ENCODE data around the gene ILF2.
"Not testable (repeated sequence)": the region's sequence is repeated elsewhere in the genome, so short reads cannot be mapped to it uniquely, and the experiment has no call there.

ILF2 gene

GRCh38 chr1:153671628-153672353, 998 bp upstream of the ILF2 start:
- peak overlapping the region; percentile 56 for H3K4me3 ChIP-seq (ENCODE audit: low read length)
- not testable (repeated sequence) for H3K9me3 ChIP-seq (ENCODE audit: low read length); H3K27me3 ChIP-seq (ENCODE audit: insufficient read depth, low read length)
- H3K36me3 ChIP-seq (ENCODE audit: insufficient read depth, low read length) = peaks cover 32% of the 10 kb centered on the region
- peaks cover 14% of the 10 kb centered on the region for H3K4me1 ChIP-seq (ENCODE audit: insufficient read depth, low read length)
- peak overlapping the region; percentile 91 for H2AFZ ChIP-seq (ENCODE audit: low read depth, low read length)

GRCh38 chr1:153670257-153670858, 435 bp downstream of the ILF2 start:
- peak overlapping the region; percentile 91 for H3K4me3 ChIP-seq (ENCODE audit: low read length)
- H2AFZ ChIP-seq (ENCODE audit: low read depth, low read length) = no peak overlapping the region
- H3K4me1 ChIP-seq (ENCODE audit: insufficient read depth, low read length) = peaks cover 14% of the 10 kb centered on the region
- H3K27me3 ChIP-seq (ENCODE audit: insufficient read depth, low read length) = no peaks in the 10 kb centered on the region
- no peaks in the 10 kb centered on the region for H3K9me3 ChIP-seq (ENCODE audit: low read length)
- peaks cover 46% of the 10 kb centered on the region for H3K36me3 ChIP-seq (ENCODE audit: insufficient read depth, low read length)

- peaks cover 54% of the 10 kb centered on the region for H3K36me3 ChIP-seq (ENCODE audit: insufficient read depth, low read length)
- H3K4me1 ChIP-seq (ENCODE audit: insufficient read depth, low read length) = peaks cover 14% of the 10 kb centered on the region
Measured at GRCh38 chr1:153669606-153670005, 1.2 kb downstream of the ILF2 start.

GRCh38 chr1:153668672-153669071, 2.1 kb downstream of the ILF2 start:
- H2AFZ ChIP-seq (ENCODE audit: low read depth, low read length); H3K9me3 ChIP-seq (ENCODE audit: low read length); H3K4me3 ChIP-seq (ENCODE audit: low read length); H3K27me3 ChIP-seq (ENCODE audit: insufficient read depth, low read length): not testable (repeated sequence)
- Histone ChIP-seq H3K4me1 (ENCODE audit: insufficient read depth, low read length) (peaks cover 14% of the 10 kb centered on the region), H3K36me3 (ENCODE audit: insufficient read depth, low read length) (peaks cover 63% of the 10 kb centered on the region)

More at GRCh38 chr1:153669606-153670005, 1.2 kb downstream of the ILF2 start:
- Histone ChIP-seq H2AFZ (ENCODE audit: low read depth, low read length) (no peak overlapping the region), H3K4me3 (ENCODE audit: low read length) (peak overlapping the region; percentile 91), H3K9me3 (ENCODE audit: low read length) (no peaks in the 10 kb centered on the region), H3K27me3 (ENCODE audit: insufficient read depth, low read length) (no peaks in the 10 kb centered on the region)

GRCh38 chr1:153667439-153667838, 3.4 kb downstream of the ILF2 start:
- peaks cover 75% of the 10 kb centered on the region for H3K36me3 ChIP-seq (ENCODE audit: insufficient read depth, low read length)

GRCh38 chr1:153663211-153663610, 7.6 kb downstream of the ILF2 start:
- Histone ChIP-seq H3K4me3 (ENCODE audit: low read length) (no peak overlapping the region), H3K36me3 (ENCODE audit: insufficient read depth, low read length) (peaks cover 77% of the 10 kb centered on the region), H3K9me3 (ENCODE audit: low read length) (no peaks in the 10 kb centered on the region), H3K4me1 (ENCODE audit: insufficient read depth, low read length) (peaks cover 14% of the 10 kb centered on the region), H2AFZ (ENCODE audit: low read depth, low read length) (no peak overlapping the region), H3K27me3 (ENCODE audit: insufficient read depth, low read length) (no peaks in the 10 kb centered on the region)

More at GRCh38 chr1:153667439-153667838, 3.4 kb downstream of the ILF2 start:
- H2AFZ ChIP-seq (ENCODE audit: low read depth, low read length) = no peak overlapping the region
- no peak overlapping the region for H3K4me3 ChIP-seq (ENCODE audit: low read length)
- peaks cover 14% of the 10 kb centered on the region for H3K4me1 ChIP-seq (ENCODE audit: insufficient read depth, low read length)
- H3K9me3 ChIP-seq (ENCODE audit: low read length) = no peaks in the 10 kb centered on the region
- no peaks in the 10 kb centered on the region for H3K27me3 ChIP-seq (ENCODE audit: insufficient read depth, low read length)

- no peaks in the 10 kb centered on the region for H3K27me3 ChIP-seq (ENCODE audit: insufficient read depth, low read length)
- H3K4me3 ChIP-seq (ENCODE audit: low read length) = no peak overlapping the region
- no peaks in the 10 kb centered on the region for H3K9me3 ChIP-seq (ENCODE audit: low read length)
- H3K4me1 ChIP-seq (ENCODE audit: insufficient read depth, low read length) = peaks cover 14% of the 10 kb centered on the region
- peaks cover 67% of the 10 kb centered on the region for H3K36me3 ChIP-seq (ENCODE audit: insufficient read depth, low read length)
- no peak overlapping the region for H2AFZ ChIP-seq (ENCODE audit: low read depth, low read length)
Measured at GRCh38 chr1:153662269-153662668, 8.5 kb downstream of the ILF2 start.

GRCh38 chr1:153661111-153661708, 9.6 kb downstream of the ILF2 start:
- Histone ChIP-seq H3K4me1 (ENCODE audit: insufficient read depth, low read length) (peaks cover 14% of the 10 kb centered on the region), H2AFZ (ENCODE audit: low read depth, low read length) (no peak overlapping the region), H3K9me3 (ENCODE audit: low read length) (no peaks in the 10 kb centered on the region), H3K27me3 (ENCODE audit: insufficient read depth, low read length) (no peaks in the 10 kb centered on the region), H3K4me3 (ENCODE audit: low read length) (no peak overlapping the region), H3K36me3 (ENCODE audit: insufficient read depth, low read length) (peaks cover 57% of the 10 kb centered on the region)

- Histone ChIP-seq H3K4me3 (ENCODE audit: low read length) (peak overlapping the region; percentile 90), H2AFZ (ENCODE audit: low read depth, low read length) (no peak overlapping the region), H3K9me3 (ENCODE audit: low read length) (no peaks in the 10 kb centered on the region), H3K4me1 (ENCODE audit: insufficient read depth, low read length) (peaks cover 14% of the 10 kb centered on the region), H3K27me3 (ENCODE audit: insufficient read depth, low read length) (no peaks in the 10 kb centered on the region), H3K36me3 (ENCODE audit: insufficient read depth, low read length) (peaks cover 41% of the 10 kb centered on the region)
Measured at GRCh38 chr1:153659656-153660055, 11.1 kb downstream of the ILF2 start.

GRCh38 chr1:153659175-153659534, 11.6 kb downstream of the ILF2 start:
- H3K9me3 ChIP-seq (ENCODE audit: low read length) = no peaks in the 10 kb centered on the region

GRCh38 chr1:153658400-153659174, 12.2 kb downstream of the ILF2 start, which contains the start of gene SNAPIN:
SNAPIN (plus strand) TSS chr1:153658703; CDS start chr1:153658744, 41 bp downstream.
- Histone ChIP-seq H3K27me3 (ENCODE audit: insufficient read depth, low read length) (no peaks in the 10 kb centered on the region), H3K9me3 (ENCODE audit: low read length) (no peaks in the 10 kb centered on the region), H2AFZ (ENCODE audit: low read depth, low read length) (peak within 1 kb of the TSS; percentile 94), H3K4me1 (ENCODE audit: insufficient read depth, low read length) (peaks cover 14% of the 10 kb centered on the region), H3K36me3 (ENCODE audit: insufficient read depth, low read length) (peaks cover 31% of the 10 kb centered on the region), H3K4me3 (ENCODE audit: low read length) (peak within 1 kb of the TSS; percentile 90)

More at GRCh38 chr1:153659175-153659534, 11.6 kb downstream of the ILF2 start:
- Histone ChIP-seq H3K27me3 (ENCODE audit: insufficient read depth, low read length) (no peaks in the 10 kb centered on the region), H3K4me1 (ENCODE audit: insufficient read depth, low read length) (peaks cover 14% of the 10 kb centered on the region), H3K36me3 (ENCODE audit: insufficient read depth, low read length) (peaks cover 36% of the 10 kb centered on the region), H2AFZ (ENCODE audit: low read depth, low read length) (no peak overlapping the region), H3K4me3 (ENCODE audit: low read length) (peak overlapping the region; percentile 90)

GRCh38 chr1:153655333-153655732, 15.5 kb downstream of the ILF2 start:
- H3K27me3 ChIP-seq (ENCODE audit: insufficient read depth, low read length) = no peaks in the 10 kb centered on the region
- H3K4me1 ChIP-seq (ENCODE audit: insufficient read depth, low read length) = peaks cover 9% of the 10 kb centered on the region
- no peak overlapping the region for H3K4me3 ChIP-seq (ENCODE audit: low read length)
- no peaks in the 10 kb centered on the region for H3K36me3 ChIP-seq (ENCODE audit: insufficient read depth, low read length)
- no peak overlapping the region for H2AFZ ChIP-seq (ENCODE audit: low read depth, low read length)
- H3K9me3 ChIP-seq (ENCODE audit: low read length) = no peaks in the 10 kb centered on the region
